GM21367 (cell line): ENCODE measurements around the gene RWDD4.
"Not testable (repeated sequence)": the region's sequence is repeated elsewhere in the genome, so short reads cannot be mapped to it uniquely, and the experiment has no call there.

ENCODE experiments used
- ATAC-seq: cut with Tn5 transposase; IDR thresholded peaks from one replicate; pipeline ENCODE4 v1.9.1; 2021; ENCODE audit not compliant: unreplicated experiment

RWDD4 gene

GRCh38 chr4:183636503-183636902 lies 22.5 kb downstream of the RWDD4 start:
- no peak for ATAC-seq

- no peak for ATAC-seq
Measured at GRCh38 chr4:183635741-183636140, 23.2 kb downstream of the RWDD4 start.

- ATAC-seq = no peak
Measured at GRCh38 chr4:183635321-183635720, 23.7 kb downstream of the RWDD4 start.

GRCh38 chr4:183633476-183634400 lies 25.2 kb downstream of the RWDD4 start:
- no peak for ATAC-seq

- no peak for ATAC-seq
Measured at GRCh38 chr4:183632689-183633088, 26.3 kb downstream of the RWDD4 start.

GRCh38 chr4:183631577-183632198 lies 27.3 kb downstream of the RWDD4 start:
- no peak for ATAC-seq

GRCh38 chr4:183627979-183628588 lies 30.9 kb downstream of the RWDD4 start:
- ATAC-seq = no peak

- not testable (repeated sequence) for ATAC-seq
Measured at GRCh38 chr4:183627286-183627685, 31.7 kb downstream of the RWDD4 start.

- no peak for ATAC-seq
Measured at GRCh38 chr4:183626168-183626567, 32.8 kb downstream of the RWDD4 start.

GRCh38 chr4:183624548-183624947 lies 34.4 kb downstream of the RWDD4 start:
- ATAC-seq = no peak

- no peak for ATAC-seq
Measured at GRCh38 chr4:183621875-183622274, 37.1 kb downstream of the RWDD4 start.

GRCh38 chr4:183620421-183620820 lies 38.6 kb downstream of the RWDD4 start:
- ATAC-seq = no peak

- ATAC-seq = no peak
Measured at GRCh38 chr4:183618681-183619080, 40.3 kb downstream of the RWDD4 start.

GRCh38 chr4:183617075-183617474 lies 41.9 kb downstream of the RWDD4 start:
- no peak for ATAC-seq

- ATAC-seq = no peak
Measured at GRCh38 chr4:183612329-183613250, 46.4 kb downstream of the RWDD4 start.

GRCh38 chr4:183611210-183611830 lies 47.7 kb downstream of the RWDD4 start:
- ATAC-seq = no peak

GRCh38 chr4:183610613-183611012 lies 48.4 kb downstream of the RWDD4 start:
- no peak for ATAC-seq

- no peak for ATAC-seq
Measured at GRCh38 chr4:183610033-183610432, 49.0 kb downstream of the RWDD4 start.

GRCh38 chr4:183609151-183609550 lies 49.8 kb downstream of the RWDD4 start:
- no peak for ATAC-seq

- ATAC-seq = no peak
Measured at GRCh38 chr4:183607894-183608293, 51.1 kb downstream of the RWDD4 start.
